ENCODE results near the gene TNFRSF9.

The TNFRSF9 gene

GRCh38 chr1:7915826-7916500, 24.7 kb downstream of the TNFRSF9 start:
- DNase-seq, result no peak

DNA sequence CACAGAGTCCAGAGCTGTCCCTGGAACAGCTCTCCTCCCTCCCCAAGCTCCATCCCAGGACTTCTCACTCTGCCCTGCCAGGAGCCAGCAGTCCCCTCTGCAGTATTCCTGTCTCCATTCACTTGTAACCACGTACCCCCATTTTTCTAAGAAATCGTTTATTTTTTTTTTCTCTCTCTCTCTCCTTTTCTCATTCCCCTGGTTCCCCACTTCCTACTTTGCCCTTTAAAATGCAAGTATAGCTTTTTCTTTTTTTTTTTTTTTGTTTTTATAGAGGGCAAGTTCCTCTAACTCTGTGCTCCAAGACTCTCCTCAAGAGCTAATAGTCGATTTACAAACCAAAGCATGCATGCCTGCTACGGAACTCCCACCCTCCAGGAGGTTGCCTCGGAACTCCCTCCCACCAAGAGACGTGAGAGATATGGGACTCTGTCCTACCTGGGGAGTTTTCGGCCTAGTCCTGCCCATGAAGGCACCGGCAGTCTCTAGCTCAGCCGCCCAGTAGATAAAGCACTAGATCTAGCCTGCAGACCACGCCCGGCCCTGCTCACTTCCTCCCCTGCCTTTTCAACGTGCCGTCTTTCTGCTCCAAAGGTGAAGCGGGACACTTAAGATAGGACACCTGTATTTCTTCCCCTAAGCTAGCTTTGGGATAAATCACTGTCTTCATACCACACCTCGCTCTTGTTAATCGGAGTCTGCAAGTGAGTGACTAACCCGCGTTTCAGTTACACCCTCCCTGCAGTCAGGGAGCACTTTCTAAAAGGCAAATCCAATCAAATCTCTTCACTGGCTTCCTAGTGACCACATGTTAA, 27.7 kb downstream of the TNFRSF9 start:
- peak; percentile 14 for DNase-seq

DNA sequence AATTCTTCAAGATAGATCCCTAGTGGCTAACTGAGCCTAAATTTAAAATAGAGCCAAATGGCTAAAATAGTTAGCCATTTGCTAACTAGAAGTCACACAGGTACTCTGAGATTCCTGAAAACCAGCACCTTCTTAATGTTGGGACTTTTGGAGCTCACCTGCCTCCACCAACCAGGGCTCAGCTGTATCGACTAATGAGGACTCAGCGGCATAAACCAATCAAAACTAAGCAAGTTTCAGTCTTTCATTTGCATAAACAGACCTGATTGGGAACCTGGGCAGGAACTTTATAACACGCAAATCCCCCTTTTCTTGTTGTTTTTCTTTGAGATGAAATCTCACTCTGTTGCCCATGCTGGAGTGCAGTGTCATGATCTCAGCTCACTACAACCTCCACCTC, 28.5 kb downstream of the TNFRSF9 start:
- no peak for DNase-seq

- DNase-seq, result no peak
Observed at GRCh38 chr1:7905262-7905661, 35.4 kb downstream of the TNFRSF9 start.

- DNase-seq, result peak; percentile 73
Observed at GRCh38 chr1:7902478-7903085, 38.1 kb downstream of the TNFRSF9 start.

DNA sequence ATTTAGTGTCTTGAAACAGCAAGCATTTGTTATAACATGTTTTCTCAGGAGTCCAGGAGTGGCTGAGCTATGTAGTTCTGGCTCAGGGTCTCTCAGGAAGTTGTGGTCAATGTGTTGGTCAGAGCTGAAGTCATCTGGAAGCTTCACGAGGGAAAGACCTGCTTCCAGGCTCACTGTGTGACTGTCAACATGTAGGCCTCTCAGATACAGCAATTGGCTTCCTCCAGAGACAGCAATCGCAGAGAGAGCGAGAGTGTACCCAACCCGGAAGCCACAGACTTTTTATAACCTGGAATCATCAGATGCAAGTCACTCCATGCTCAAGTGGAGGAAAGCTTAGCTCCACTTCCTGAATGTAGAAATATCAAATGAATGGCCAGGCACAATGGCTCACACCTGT, 40.9 kb downstream of the TNFRSF9 start:
- no peak for DNase-seq

GRCh38 chr1:7898962-7899361, 41.7 kb downstream of the TNFRSF9 start:
- DNase-seq, result no peak

DNA sequence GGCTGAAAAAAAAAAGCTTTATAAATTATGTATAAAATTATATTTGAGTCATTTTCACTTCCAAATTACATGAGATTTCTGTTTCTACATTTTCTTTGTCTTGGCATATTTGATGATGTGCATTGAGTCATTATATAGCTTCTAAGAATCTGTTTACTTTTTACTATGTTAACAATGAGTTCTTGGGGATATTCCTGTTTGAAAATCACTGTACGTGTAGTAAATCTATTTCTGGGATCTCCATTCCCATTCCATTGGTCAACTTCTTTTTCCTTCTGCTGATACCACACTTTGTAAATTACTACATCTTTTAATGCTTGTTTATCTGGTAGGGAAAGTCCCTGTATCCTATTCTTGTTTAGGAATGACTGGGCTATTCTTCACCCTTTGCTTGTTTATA, 43.6 kb downstream of the TNFRSF9 start:
- DNase-seq, result no peak

DNA sequence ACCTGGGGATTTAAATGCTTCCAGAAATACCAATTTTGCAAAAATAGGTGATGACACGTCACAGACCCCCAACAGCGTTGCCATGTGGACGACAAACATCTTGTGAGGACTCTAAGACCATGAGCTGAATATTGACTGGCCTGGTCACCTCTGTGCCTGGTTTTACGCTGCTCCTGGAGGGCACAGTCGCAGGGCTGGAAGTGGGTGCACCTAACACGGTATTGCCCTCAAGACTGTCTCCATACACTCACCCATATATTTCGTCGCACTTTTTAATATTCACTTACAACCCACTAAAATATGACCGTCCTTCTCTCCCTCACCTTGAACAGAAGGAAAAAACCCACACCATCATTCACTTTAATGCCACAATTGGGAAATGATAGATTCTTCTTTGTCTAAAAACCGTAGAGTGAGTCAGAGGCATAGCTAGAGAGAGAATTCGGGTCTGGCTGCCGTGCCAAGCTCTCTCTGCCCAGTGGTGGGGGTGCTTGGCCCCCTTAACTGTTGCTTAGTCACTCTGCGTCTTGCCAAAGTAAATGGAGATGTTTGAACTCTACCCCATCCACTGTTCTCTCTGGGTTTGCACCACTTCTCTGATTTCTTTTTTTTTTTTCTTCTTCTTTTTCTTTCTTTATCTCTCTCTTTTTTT, 47.0 kb downstream of the TNFRSF9 start:
- no peak for DNase-seq

GRCh38 chr1:7891804-7892203, 48.8 kb downstream of the TNFRSF9 start:
- no peak for DNase-seq

GRCh38 chr1:7890853-7891252, 49.8 kb downstream of the TNFRSF9 start:
- no peak for DNase-seq

GRCh38 chr1:7888248-7889081, 52.2 kb downstream of the TNFRSF9 start:
- no peak for DNase-seq

DNA sequence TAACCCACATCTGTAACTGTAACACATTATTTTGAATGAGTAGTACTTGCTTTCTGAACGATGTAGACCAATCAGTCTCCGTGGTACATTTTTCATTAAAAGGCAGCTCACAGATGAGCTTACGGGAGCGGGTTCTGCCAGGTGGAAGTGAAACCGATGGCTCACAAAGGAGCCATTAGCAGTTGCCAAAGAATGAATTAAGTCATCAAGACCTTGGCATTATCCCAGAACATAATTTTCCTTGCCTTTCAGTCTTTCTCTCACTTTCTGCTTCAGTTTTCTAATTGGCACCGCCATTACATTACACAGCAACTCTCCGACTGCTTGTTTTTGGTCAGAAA, 54.3 kb downstream of the TNFRSF9 start:
- no peak for DNase-seq

GRCh38 chr1:7885513-7886404, 54.9 kb downstream of the TNFRSF9 start:
- no peak for DNase-seq

DNA sequence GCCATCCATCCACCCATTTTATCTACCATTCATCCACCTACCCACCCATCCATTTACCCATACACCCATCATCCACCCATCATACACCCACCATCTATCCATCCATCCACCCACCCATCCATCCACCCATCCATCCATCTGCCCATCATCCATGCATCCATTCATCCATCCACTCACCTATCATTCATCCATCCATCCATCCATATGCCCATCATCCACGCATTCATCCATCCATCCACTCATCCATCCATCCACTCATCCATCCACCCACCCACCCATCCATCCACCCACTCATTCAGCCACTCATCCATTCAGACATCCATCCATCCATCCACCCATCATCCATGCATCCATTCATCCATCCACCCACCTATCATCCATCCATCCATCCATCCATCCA, 55.9 kb downstream of the TNFRSF9 start:
- DNase-seq, result no peak

DNA sequence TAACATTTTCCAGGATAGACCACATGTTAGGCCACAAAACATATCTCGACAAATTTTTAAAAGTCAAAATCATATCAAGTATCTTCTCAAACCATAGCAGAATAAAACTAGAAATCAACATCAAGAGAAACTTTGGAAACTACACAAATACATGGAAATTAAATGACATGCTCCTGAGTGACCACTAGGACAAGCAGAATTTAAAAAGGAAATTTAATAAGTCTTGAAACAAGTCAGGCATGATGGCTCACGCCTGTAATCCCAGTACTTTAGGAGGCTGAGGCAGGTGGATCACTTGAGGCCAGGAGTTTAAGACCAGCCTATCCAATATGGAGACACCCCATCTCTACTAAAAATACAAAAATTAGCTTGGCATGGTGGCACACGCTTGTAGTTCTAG, 61.4 kb downstream of the TNFRSF9 start:
- no peak for DNase-seq

GRCh38 chr1:7878027-7878426, 62.6 kb downstream of the TNFRSF9 start:
- DNase-seq, result no peak

- no peak for DNase-seq
Observed at GRCh38 chr1:7873801-7874795, 66.5 kb downstream of the TNFRSF9 start.

- no peak for DNase-seq
Observed at GRCh38 chr1:7871136-7871535, 69.5 kb downstream of the TNFRSF9 start.

- DNase-seq, result no peak
Observed at GRCh38 chr1:7869136-7869920, 71.3 kb downstream of the TNFRSF9 start.

Data from OCI-M1 (cell line).